ENCODE measurements around the gene ZNF561.
"Not testable (repeated sequence)": the region's sequence is repeated elsewhere in the genome, so short reads cannot be mapped to it uniquely, and the experiment has no call there.

The ZNF561 gene

GRCh38 chr19:9622531-9622930, 1.5 kb upstream of the ZNF561 start:
- H3K4me1 ChIP-seq (ENCODE audit: insufficient read depth, low read length), result peaks cover 15% of the 10 kb centered on the region
- peaks cover 20% of the 10 kb centered on the region for H3K36me3 ChIP-seq (ENCODE audit: insufficient read depth, low read length)
- no peaks in the 10 kb centered on the region for H3K9me3 ChIP-seq (ENCODE audit: low read length)
- no peak overlapping the region for H2AFZ ChIP-seq (ENCODE audit: low read depth, low read length)
- H3K27me3 ChIP-seq (ENCODE audit: insufficient read depth, low read length), result no peaks in the 10 kb centered on the region
- peak overlapping the region; percentile 15 for H3K4me3 ChIP-seq (ENCODE audit: low read length)

GRCh38 chr19:9620842-9621155, 233 bp downstream of the ZNF561 start:
- Histone ChIP-seq H3K9me3 (ENCODE audit: low read length) (no peaks in the 10 kb centered on the region), H3K4me3 (ENCODE audit: low read length) (peak overlapping the region; percentile 80), H3K4me1 (ENCODE audit: insufficient read depth, low read length) (peaks cover 15% of the 10 kb centered on the region), H2AFZ (ENCODE audit: low read depth, low read length) (peak overlapping the region; percentile 51), H3K27me3 (ENCODE audit: insufficient read depth, low read length) (no peaks in the 10 kb centered on the region), H3K36me3 (ENCODE audit: insufficient read depth, low read length) (peaks cover 27% of the 10 kb centered on the region)

- no peaks in the 10 kb centered on the region for H3K27me3 ChIP-seq (ENCODE audit: insufficient read depth, low read length)
- H3K36me3 ChIP-seq (ENCODE audit: insufficient read depth, low read length), result peaks cover 76% of the 10 kb centered on the region
- H2AFZ ChIP-seq (ENCODE audit: low read depth, low read length), result no peak overlapping the region
- no peak overlapping the region for H3K4me3 ChIP-seq (ENCODE audit: low read length)
- H3K9me3 ChIP-seq (ENCODE audit: low read length), result peaks cover 16% of the 10 kb centered on the region
- H3K4me1 ChIP-seq (ENCODE audit: insufficient read depth, low read length), result peaks cover 5% of the 10 kb centered on the region
These were observed 5.2 kb downstream of the ZNF561 start for GRCh38 chr19:9615844-9616243.

- H3K27me3 ChIP-seq (ENCODE audit: insufficient read depth, low read length), result no peaks in the 10 kb centered on the region
- peaks cover 21% of the 10 kb centered on the region for H3K9me3 ChIP-seq (ENCODE audit: low read length)
- H2AFZ ChIP-seq (ENCODE audit: low read depth, low read length), result no peak overlapping the region
- H3K4me1 ChIP-seq (ENCODE audit: insufficient read depth, low read length), result no peaks in the 10 kb centered on the region
- peaks cover 74% of the 10 kb centered on the region for H3K36me3 ChIP-seq (ENCODE audit: insufficient read depth, low read length)
- no peak overlapping the region for H3K4me3 ChIP-seq (ENCODE audit: low read length)
These were observed 10.4 kb downstream of the ZNF561 start for GRCh38 chr19:9610484-9611113.

- no peak overlapping the region for H2AFZ ChIP-seq (ENCODE audit: low read depth, low read length)
- H3K27me3 ChIP-seq (ENCODE audit: insufficient read depth, low read length), result no peaks in the 10 kb centered on the region
- peaks cover 58% of the 10 kb centered on the region for H3K36me3 ChIP-seq (ENCODE audit: insufficient read depth, low read length)
- no peak overlapping the region for H3K4me3 ChIP-seq (ENCODE audit: low read length)
- no peaks in the 10 kb centered on the region for H3K4me1 ChIP-seq (ENCODE audit: insufficient read depth, low read length)
- peaks cover 21% of the 10 kb centered on the region for H3K9me3 ChIP-seq (ENCODE audit: low read length)
These were observed 12.1 kb downstream of the ZNF561 start for GRCh38 chr19:9608912-9609311.

GRCh38 chr19:9597027-9597426, 24.0 kb downstream of the ZNF561 start:
- H2AFZ ChIP-seq (ENCODE audit: low read depth, low read length), result no peak overlapping the region
- no peaks in the 10 kb centered on the region for H3K27me3 ChIP-seq (ENCODE audit: insufficient read depth, low read length)

GRCh38 chr19:9586764-9587163, 34.3 kb downstream of the ZNF561 start:
- no peaks in the 10 kb centered on the region for H3K27me3 ChIP-seq (ENCODE audit: insufficient read depth, low read length)
- no peak overlapping the region for H2AFZ ChIP-seq (ENCODE audit: low read depth, low read length)
- peaks cover 6% of the 10 kb centered on the region for H3K36me3 ChIP-seq (ENCODE audit: insufficient read depth, low read length)
- H3K4me3 ChIP-seq (ENCODE audit: low read length), result no peak overlapping the region
- H3K9me3 ChIP-seq (ENCODE audit: low read length), result peaks cover 9% of the 10 kb centered on the region
- H3K4me1 ChIP-seq (ENCODE audit: insufficient read depth, low read length), result peaks cover 2% of the 10 kb centered on the region

More at GRCh38 chr19:9597027-9597426, 24.0 kb downstream of the ZNF561 start:
- H3K36me3 ChIP-seq (ENCODE audit: insufficient read depth, low read length), result no peaks in the 10 kb centered on the region
- no peaks in the 10 kb centered on the region for H3K4me1 ChIP-seq (ENCODE audit: insufficient read depth, low read length)
- H3K4me3 ChIP-seq (ENCODE audit: low read length), result no peak overlapping the region
- no peaks in the 10 kb centered on the region for H3K9me3 ChIP-seq (ENCODE audit: low read length)

GRCh38 chr19:9584073-9584833, 36.8 kb downstream of the ZNF561 start, which contains the start of gene ZNF121:
Gene ZNF121 (minus strand): TSS chr19:9584504. CDS start chr19:9568097, 16,407 bp downstream.
- Histone ChIP-seq H3K9me3 (ENCODE audit: low read length) (peaks cover 17% of the 10 kb centered on the region), H3K4me1 (ENCODE audit: insufficient read depth, low read length) (peaks cover 2% of the 10 kb centered on the region), H3K36me3 (ENCODE audit: insufficient read depth, low read length) (peaks cover 18% of the 10 kb centered on the region), H3K27me3 (ENCODE audit: insufficient read depth, low read length) (no peaks in the 10 kb centered on the region), H2AFZ (ENCODE audit: low read depth, low read length) (peak within 1 kb of the TSS; percentile 74), H3K4me3 (ENCODE audit: low read length) (peak within 1 kb of the TSS; percentile 97)

GRCh38 chr19:9582081-9582725, 38.8 kb downstream of the ZNF561 start:
- H3K4me3 ChIP-seq (ENCODE audit: low read length); H3K27me3 ChIP-seq (ENCODE audit: insufficient read depth, low read length); H3K4me1 ChIP-seq (ENCODE audit: insufficient read depth, low read length); H2AFZ ChIP-seq (ENCODE audit: low read depth, low read length): not testable (repeated sequence)
- H3K9me3 ChIP-seq (ENCODE audit: low read length), result peaks cover 30% of the 10 kb centered on the region
- H3K36me3 ChIP-seq (ENCODE audit: insufficient read depth, low read length), result peaks cover 26% of the 10 kb centered on the region

GRCh38 chr19:9580728-9581127, 40.3 kb downstream of the ZNF561 start:
- peaks cover 2% of the 10 kb centered on the region for H3K4me1 ChIP-seq (ENCODE audit: insufficient read depth, low read length)
- no peak overlapping the region for H2AFZ ChIP-seq (ENCODE audit: low read depth, low read length)
- no peaks in the 10 kb centered on the region for H3K27me3 ChIP-seq (ENCODE audit: insufficient read depth, low read length)
- H3K9me3 ChIP-seq (ENCODE audit: low read length), result peaks cover 39% of the 10 kb centered on the region
- peaks cover 28% of the 10 kb centered on the region for H3K36me3 ChIP-seq (ENCODE audit: insufficient read depth, low read length)
- H3K4me3 ChIP-seq (ENCODE audit: low read length), result no peak overlapping the region

- H2AFZ ChIP-seq (ENCODE audit: low read depth, low read length), result no peak overlapping the region
- no peak overlapping the region for H3K4me3 ChIP-seq (ENCODE audit: low read length)
- H3K27me3 ChIP-seq (ENCODE audit: insufficient read depth, low read length), result no peaks in the 10 kb centered on the region
- H3K4me1 ChIP-seq (ENCODE audit: insufficient read depth, low read length), result no peaks in the 10 kb centered on the region
- H3K36me3 ChIP-seq (ENCODE audit: insufficient read depth, low read length), result peaks cover 49% of the 10 kb centered on the region
- H3K9me3 ChIP-seq (ENCODE audit: low read length), result peaks cover 73% of the 10 kb centered on the region
These were observed 50.8 kb downstream of the ZNF561 start for GRCh38 chr19:9570255-9570654.

GRCh38 chr19:9566729-9567128, 54.3 kb downstream of the ZNF561 start:
- Histone ChIP-seq H3K27me3 (ENCODE audit: insufficient read depth, low read length) (no peaks in the 10 kb centered on the region), H3K36me3 (ENCODE audit: insufficient read depth, low read length) (peaks cover 78% of the 10 kb centered on the region), H2AFZ (ENCODE audit: low read depth, low read length) (no peak overlapping the region), H3K4me1 (ENCODE audit: insufficient read depth, low read length) (no peaks in the 10 kb centered on the region), H3K9me3 (ENCODE audit: low read length) (peaks cover 82% of the 10 kb centered on the region), H3K4me3 (ENCODE audit: low read length) (no peak overlapping the region)
